K562 (cell line): ENCODE data around the gene RASGRP2. TPM values are rescaled to one million over a fixed set of nuclear protein-coding genes. Genes with fewer than 3 reads are reported as not detected.

Experiments
- ARID1B ChIP-seq: fragments of 450-650 bp; IDR thresholded peaks from 2 replicates; pipeline ENCODE4 v1.6.1; 2016; ENCODE audit warnings: antibody characterized with exemption, mild to moderate bottlenecking, inconsistent platforms
- CEBPZ ChIP-seq: fragments of 150-350 bp; IDR thresholded peaks from 2 replicates; pipeline ENCODE4 v1.6.1; 2014; ENCODE audit warnings: low read depth, mild to moderate bottlenecking, low read length, borderline replicate concordance
- FOXK2 ChIP-seq, 2 experiments: fragments of 450-650 bp; IDR thresholded peaks in 1 of 2; conservative IDR thresholded peaks in 1 of 2; 2 replicates each; pipeline ENCODE4 v1.6.1; 2016; ENCODE audit warnings: low read depth in 2 of 2, mild to moderate bottlenecking in 1 of 2
- GTF3C2 ChIP-seq: IDR thresholded peaks from 3 replicates; pipeline ENCODE4 v1.6.1; 2011; ENCODE audit warnings: borderline replicate concordance, mild to moderate bottlenecking, moderate library complexity; ENCODE audit not compliant: insufficient read length; ENCODE audit errors: extremely low read depth
- IRF1 ChIP-seq: sonication (generic); formaldehyde crosslinking; IDR thresholded peaks from 2 replicates; pipeline ENCODE4 v1.8.0; 2022; ENCODE audit warnings: missing genetic modification reagents, mild to moderate bottlenecking, borderline replicate concordance
- RBM39 ChIP-seq: fragments of 200-400 bp; formaldehyde crosslinking; optimal IDR thresholded peaks from 2 replicates; pipeline ENCODE3; 2018; ENCODE audit warnings: low read depth, low read length
- RERE ChIP-seq: sonication (generic); formaldehyde crosslinking; IDR thresholded peaks from 2 replicates; pipeline ENCODE4 v1.8.0; 2023; ENCODE audit warnings: missing genetic modification reagents, mild to moderate bottlenecking, borderline replicate concordance
- SRSF3 ChIP-seq: fragments of 200-400 bp; formaldehyde crosslinking; IDR thresholded peaks from 2 replicates; pipeline ENCODE4 v1.6.1; 2016; ENCODE audit warnings: mild to moderate bottlenecking, low read length, moderate library complexity; ENCODE audit not compliant: insufficient read depth
- TEAD4 ChIP-seq, 2 experiments: sonication (generic) in 1 of 2; formaldehyde crosslinking in 1 of 2; IDR thresholded peaks; 2 replicates each; pipeline versions ENCODE4 v1.6.1 to v1.8.0; 2012 to 2022; ENCODE audit warnings: borderline replicate concordance in 1 of 2, inconsistent platforms in 1 of 2, low read length in 1 of 2, mild to moderate bottlenecking in 1 of 2, missing genetic modification reagents in 1 of 2
- ZNF384 ChIP-seq: IDR thresholded peaks from 2 replicates; pipeline ENCODE4 v1.6.1; 2012; ENCODE audit warnings: low read depth, low read length, improper control_type of control experiment
- ZNF583 ChIP-seq: fragments of 250-450 bp; sonication (Bioruptor Pico); IDR thresholded peaks from 2 replicates; pipeline ENCODE4 v1.4.0; 2020
- ZNF699 ChIP-seq: fragments of 250-450 bp; sonication (Bioruptor Pico); IDR thresholded peaks from 2 replicates; pipeline ENCODE4 v1.8.0; 2021; ENCODE audit warnings: mild to moderate bottlenecking, moderate library complexity; ENCODE audit not compliant: insufficient replicate concordance
- polyA plus RNA-seq, 8 experiments: library from polyadenylated mRNA; depleted of rRNA in 4 of 8; stranded (reverse) in 5 of 8; unstranded in 3 of 8; fragments of >200 nt; fragmentation: Nextera tagmentation in 2 of 8; fragmentation: Illumina TruSeq in 1 of 8; extraction: Ambion mirVana in 2 of 8; extraction: Trizol in 1 of 8; gene quantifications; 2 replicates each; pipeline versions ENCODE4 v1.2.1 to v1.2.3, GENCODE V29; 2011 to 2014; ENCODE audit warnings: inconsistent platforms in 1 of 8, missing spikeins in 1 of 8
- total RNA-seq, 7 experiments: library from RNA; depleted of rRNA in 6 of 7; stranded (reverse); fragments of >200 nt in 6 of 7; fragmentation: Illumina TruSeq in 2 of 7; extraction: Trizol in 2 of 7; gene quantifications; 2 replicates each; pipeline versions ENCODE4 v1.2.1 to v1.2.3, GENCODE V29; 2011 to 2021; ENCODE audit warnings: low replicate concordance in 1 of 7

Gene RASGRP2
- total and polyA plus RNA-seq, 9 of the 15 experiments (the other 6 are each of a cell fraction or from before 2014, with no cell fraction given), result 0.87 to 22.7 (median 5.5) TPM

GRCh38 chr11:64778473-64779298, 34.7 kb upstream of the RASGRP2 start, which contains the start of gene SF1 (continued):
- no peak for TF ChIP-seq RERE (CRISPR knock-in tag)
- no peak for TF ChIP-seq ZNF699 (CRISPR knock-in tag)
- TF ChIP-seq ZNF583 (CRISPR knock-in tag), result no peak
- TF ChIP-seq CEBPZ, result no peak
- 0 out of 4 replicates have a peak, but pooled peaks of 1 of the 2 experiments have one; percentile 39 for TF ChIP-seq FOXK2 (conservative IDR thresholded peaks at IDR 0.05 in 1 of 2, IDR thresholded peaks at IDR 0.05 in 1 of 2; ENCODE audit: low read depth in 2 of 2)
- no peak for TF ChIP-seq SRSF3
- no peak for TF ChIP-seq ARID1B
- peak; percentile 61 for TF ChIP-seq TEAD4 (IDR thresholded peaks at IDR 0.05; ENCODE audit: low read length)
- no peak for TF ChIP-seq TEAD4 (CRISPR knock-in tag; IDR thresholded peaks at IDR 0.05; ENCODE audit: borderline replicate concordance)
- no peak for TF ChIP-seq RBM39
- TF ChIP-seq GTF3C2, result no peak
- no peak for TF ChIP-seq IRF1
- peak; percentile 96 for TF ChIP-seq ZNF384
